GM06990 (cell line): ENCODE data around the gene IRX4.

Experiments
- DNase-seq: peaks from one replicate; pipeline ENCODE4 v3.0.0-alpha.2; 2011; ENCODE audit not compliant: insufficient read length; ENCODE audit errors: extremely low read depth
- H3K27me3 ChIP-seq: replicated peaks from 2 replicates; pipeline ENCODE4 v1.6.0; 2011; ENCODE audit warnings: low read length; ENCODE audit not compliant: control insufficient read depth, insufficient read depth
- H3K36me3 ChIP-seq: 2 replicates; pipeline ENCODE4 v1.5.1; 2011; ENCODE audit warnings: low read length; ENCODE audit not compliant: control insufficient read depth, insufficient read depth
- H3K4me3 ChIP-seq: replicated peaks from 2 replicates; pipeline ENCODE4 v1.5.1; 2011; ENCODE audit warnings: low read depth, mild to moderate bottlenecking, control low read depth, low read length
- CTCF ChIP-seq: IDR thresholded peaks from 2 replicates; pipeline ENCODE4 v1.5.1; 2011; ENCODE audit warnings: low read length, control low read depth, mild to moderate bottlenecking, inconsistent platforms; ENCODE audit not compliant: insufficient read depth, poor library complexity, severe bottlenecking

Gene IRX4

GRCh38 chr5:1840071-1840547 lies 42.6 kb downstream of the IRX4 start:
- TF ChIP-seq CTCF, result no peak
- DNase-seq, result no peak
- peaks cover 1% of the 10 kb centered on the region for H3K27me3 ChIP-seq
- H3K36me3 ChIP-seq, result no peaks in the 10 kb centered on the region
- H3K4me3 ChIP-seq, result no peak overlapping the region

- Histone ChIP-seq H3K36me3 (no peaks in the 10 kb centered on the region), H3K27me3 (peaks cover 1% of the 10 kb centered on the region; the same call in 1 of the 2 replicates), H3K4me3 (no peak overlapping the region)
- TF ChIP-seq CTCF, result no peak
- DNase-seq, result no peak
These were observed 44.7 kb downstream of the IRX4 start for GRCh38 chr5:1838013-1838412.

GRCh38 chr5:1836891-1837880 lies 45.5 kb downstream of the IRX4 start:
- H3K4me3 ChIP-seq, result no peak overlapping the region
- no peak for DNase-seq
- TF ChIP-seq CTCF, result no peak
- H3K27me3 ChIP-seq, result peaks cover 1% of the 10 kb centered on the region; the same call in 1 of the 2 replicates
- no peaks in the 10 kb centered on the region for H3K36me3 ChIP-seq

DNA sequence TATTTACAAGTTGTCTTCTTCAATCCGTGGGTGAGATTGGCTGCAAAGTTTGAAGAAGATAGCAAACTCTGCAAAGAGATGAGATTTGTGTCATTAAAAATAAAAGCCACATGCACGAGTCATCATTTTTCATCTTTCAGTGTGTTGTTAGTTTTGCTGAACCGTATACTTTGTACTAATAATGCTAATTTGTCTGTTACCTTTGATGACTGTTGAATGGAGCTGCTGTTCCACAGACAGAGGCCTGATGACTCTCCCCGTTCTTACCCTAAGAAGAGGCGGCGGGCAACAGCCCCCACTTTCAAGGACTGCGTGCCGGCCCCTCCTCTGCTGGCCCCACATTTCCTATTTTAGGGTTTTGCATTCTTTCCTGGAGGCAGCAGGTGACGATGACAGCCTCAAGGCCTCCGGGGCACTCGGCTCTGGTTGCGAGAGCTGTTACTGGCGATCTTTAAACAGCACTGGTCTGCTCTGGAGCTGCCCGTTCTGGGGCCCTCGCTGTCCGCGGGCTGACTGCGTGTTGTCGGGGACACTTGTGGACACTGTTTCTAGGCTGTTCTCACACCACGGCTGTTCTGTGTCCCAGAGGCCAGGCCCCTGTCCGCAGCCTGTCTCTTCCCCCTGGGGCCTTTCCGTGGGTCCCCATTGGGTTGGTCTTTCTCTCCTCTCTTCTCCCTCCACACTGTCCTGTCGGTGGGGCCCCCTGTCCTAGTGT lies 46.4 kb downstream of the IRX4 start:
- no peak for TF ChIP-seq CTCF
- no peaks in the 10 kb centered on the region for H3K36me3 ChIP-seq
- H3K4me3 ChIP-seq, result no peak overlapping the region
- DNase-seq, result no peak
- H3K27me3 ChIP-seq, result peaks cover 1% of the 10 kb centered on the region; the same call in 1 of the 2 replicates

DNA sequence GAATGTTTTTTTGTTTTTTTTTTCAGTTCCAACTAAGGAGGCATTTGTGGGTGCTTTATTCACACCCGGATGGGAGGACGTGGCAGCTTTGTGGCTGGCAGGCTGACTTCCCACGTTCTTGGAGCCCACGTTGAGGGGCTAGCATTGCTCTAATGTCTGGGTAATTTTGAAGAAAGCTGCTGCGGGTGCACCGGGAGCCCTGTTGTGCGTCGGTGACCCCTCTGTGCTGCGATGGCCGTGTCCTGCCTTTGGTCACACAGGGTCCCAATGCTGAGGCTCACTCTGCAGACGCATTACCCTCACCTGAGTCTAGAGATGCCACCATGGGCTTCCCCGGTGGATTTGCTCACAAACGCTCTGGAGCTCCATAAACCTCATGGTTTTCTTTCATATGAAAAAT lies 47.3 kb downstream of the IRX4 start:
- Histone ChIP-seq H3K4me3 (no peak overlapping the region), H3K27me3 (no peaks in the 10 kb centered on the region; the same call in 1 of the 2 replicates), H3K36me3 (no peaks in the 10 kb centered on the region)
- no peak for TF ChIP-seq CTCF
- no peak for DNase-seq
